ENCODE results near the gene ADAMTS2.
A peak's percentile ranks its signal among the peaks of the same experiment; 100 is the strongest.

The ADAMTS2 gene

GRCh38 chr5:179339996-179340395, 5.3 kb downstream of the ADAMTS2 start:
- no peak overlapping the region for H4K12ac ChIP-seq (ENCODE audit: low read depth, low read length)
- peaks cover 8% of the 10 kb centered on the region for H3K9me3 ChIP-seq (ENCODE audit: insufficient read depth, low read depth, low read length)
- no peak overlapping the region for H4K8ac ChIP-seq (ENCODE audit: low read depth, low read length)
- peaks cover 14 to 31% of the 10 kb centered on the region in 2 experiments for H3K4me1 ChIP-seq (ENCODE audit: control insufficient read depth in 1 of 2, insufficient read depth in 2 of 2, low read length in 2 of 2)
- H3K27ac ChIP-seq (ENCODE audit: low read depth, low read length) = no peak overlapping the region
- H2BK5ac ChIP-seq (ENCODE audit: low read depth, low read length, poor library complexity) = no peak overlapping the region
- no peak overlapping the region for H4K91ac ChIP-seq (ENCODE audit: low read depth, low read length)
- H3K23ac ChIP-seq (ENCODE audit: low read length) = no peak overlapping the region
- no peak overlapping the region for H3K18ac ChIP-seq (ENCODE audit: low read length)
- peaks cover 11% of the 10 kb centered on the region for H3K79me1 ChIP-seq (ENCODE audit: low read length)
- no peak overlapping the region for H2AK5ac ChIP-seq (ENCODE audit: low read length)
- H3K4me3 ChIP-seq (ENCODE audit: low read depth, low read length) = no peak overlapping the region
- H2BK120ac ChIP-seq (ENCODE audit: insufficient read depth, low read length, poor library complexity) = no peak overlapping the region
- no peak overlapping the region for H2AFZ ChIP-seq (ENCODE audit: insufficient read depth, low read length, poor library complexity)
- H3K79me2 ChIP-seq (ENCODE audit: control insufficient read depth, insufficient read depth, low read length, poor library complexity) = peaks cover 3% of the 10 kb centered on the region
- H3K14ac ChIP-seq (ENCODE audit: low read length) = no peak overlapping the region
- no peak for DNase-seq
- no peak overlapping the region for H3K4ac ChIP-seq (ENCODE audit: low read depth, low read length)
- peaks cover 3% of the 10 kb centered on the region for H3K27me3 ChIP-seq (ENCODE audit: insufficient read depth, low read length)
- no peak overlapping the region for H2BK12ac ChIP-seq (ENCODE audit: low read length)
- peaks cover 2 to 7% of the 10 kb centered on the region in 2 experiments for H3K36me3 ChIP-seq (ENCODE audit: control insufficient read depth in 1 of 2, insufficient read depth in 2 of 2, low read length in 2 of 2)
- no peak overlapping the region for H3K9ac ChIP-seq (ENCODE audit: low read length)
- no CpG with 5 or more reads among the region's 10 CpGs for WGBS (ENCODE audit: extremely low coverage, insufficient coverage, insufficient read length)
- H3K4me2 ChIP-seq (ENCODE audit: low read length) = no peak overlapping the region

- H3K36me3 ChIP-seq (ENCODE audit: control insufficient read depth in 1 of 2, insufficient read depth in 2 of 2, low read length in 2 of 2) = peaks cover 3 to 8% of the 10 kb centered on the region in 2 experiments
- no peak overlapping the region for H3K14ac ChIP-seq (ENCODE audit: low read length)
- no peak overlapping the region for H4K8ac ChIP-seq (ENCODE audit: low read depth, low read length)
- no peak overlapping the region for H2BK12ac ChIP-seq (ENCODE audit: low read length)
- no peak overlapping the region for H3K9ac ChIP-seq (ENCODE audit: low read length)
- H2BK5ac ChIP-seq (ENCODE audit: low read depth, low read length, poor library complexity) = no peak overlapping the region
- H3K79me1 ChIP-seq (ENCODE audit: low read length) = peaks cover 4% of the 10 kb centered on the region
- H2AK5ac ChIP-seq (ENCODE audit: low read length) = no peak overlapping the region
- no peak overlapping the region for H3K4me3 ChIP-seq (ENCODE audit: low read depth, low read length)
- DNase-seq = no peak
- WGBS (ENCODE audit: extremely low coverage, insufficient coverage, insufficient read length) = no CpG with 5 or more reads among the region's 5 CpGs
- H3K4ac ChIP-seq (ENCODE audit: low read depth, low read length) = no peak overlapping the region
- no peak overlapping the region for H2AFZ ChIP-seq (ENCODE audit: insufficient read depth, low read length, poor library complexity)
- H3K9me3 ChIP-seq (ENCODE audit: insufficient read depth, low read depth, low read length) = peaks cover 8% of the 10 kb centered on the region
- H4K91ac ChIP-seq (ENCODE audit: low read depth, low read length) = no peak overlapping the region
- H3K23ac ChIP-seq (ENCODE audit: low read length) = no peak overlapping the region
- H3K79me2 ChIP-seq (ENCODE audit: control insufficient read depth, insufficient read depth, low read length, poor library complexity) = no peaks in the 10 kb centered on the region
- H3K4me2 ChIP-seq (ENCODE audit: low read length) = no peak overlapping the region
- H2BK120ac ChIP-seq (ENCODE audit: insufficient read depth, low read length, poor library complexity) = no peak overlapping the region
- H3K27ac ChIP-seq (ENCODE audit: low read depth, low read length) = no peak overlapping the region
- no peaks in the 10 kb centered on the region for H3K27me3 ChIP-seq (ENCODE audit: insufficient read depth, low read length)
- peak overlapping the region; percentile 22 for H3K18ac ChIP-seq (ENCODE audit: low read length)
- peaks cover 14 to 31% of the 10 kb centered on the region in 2 experiments for H3K4me1 ChIP-seq (ENCODE audit: control insufficient read depth in 1 of 2, insufficient read depth in 2 of 2, low read length in 2 of 2)
- no peak overlapping the region for H4K12ac ChIP-seq (ENCODE audit: low read depth, low read length)
Measured at GRCh38 chr5:179339081-179339480, 6.2 kb downstream of the ADAMTS2 start.

GRCh38 chr5:179337796-179338676, 7.2 kb downstream of the ADAMTS2 start:
- Histone ChIP-seq H3K79me1 (ENCODE audit: low read length) (no peaks in the 10 kb centered on the region), H4K8ac (ENCODE audit: low read depth, low read length) (no peak overlapping the region), H3K9me3 (ENCODE audit: insufficient read depth, low read depth, low read length) (peaks cover 8% of the 10 kb centered on the region), H3K14ac (ENCODE audit: low read length) (no peak overlapping the region), H3K23ac (ENCODE audit: low read length) (no peak overlapping the region), H2AK5ac (ENCODE audit: low read length) (no peak overlapping the region), H3K4ac (ENCODE audit: low read depth, low read length) (no peak overlapping the region), H3K4me3 (ENCODE audit: low read depth, low read length) (no peak overlapping the region), H3K4me1 (ENCODE audit: control insufficient read depth in 1 of 2, insufficient read depth in 2 of 2, low read length in 2 of 2) (peaks cover 11 to 23% of the 10 kb centered on the region in 2 experiments), H3K27ac (ENCODE audit: low read depth, low read length) (no peak overlapping the region), H3K36me3 (ENCODE audit: control insufficient read depth in 1 of 2, insufficient read depth in 2 of 2, low read length in 2 of 2) (peaks cover 4 to 6% of the 10 kb centered on the region in 2 experiments), H2BK5ac (ENCODE audit: low read depth, low read length, poor library complexity) (no peak overlapping the region), H3K79me2 (ENCODE audit: control insufficient read depth, insufficient read depth, low read length, poor library complexity) (no peaks in the 10 kb centered on the region), H2BK12ac (ENCODE audit: low read length) (no peak overlapping the region), H3K18ac (ENCODE audit: low read length) (peak overlapping the region; percentile 49), H2BK120ac (ENCODE audit: insufficient read depth, low read length, poor library complexity) (no peak overlapping the region), H4K91ac (ENCODE audit: low read depth, low read length) (no peak overlapping the region), H3K27me3 (ENCODE audit: insufficient read depth, low read length) (no peaks in the 10 kb centered on the region), H4K12ac (ENCODE audit: low read depth, low read length) (no peak overlapping the region), H3K9ac (ENCODE audit: low read length) (no peak overlapping the region), H3K4me2 (ENCODE audit: low read length) (no peak overlapping the region), H2AFZ (ENCODE audit: insufficient read depth, low read length, poor library complexity) (no peak overlapping the region)
- no peak for DNase-seq
- WGBS (ENCODE audit: extremely low coverage, insufficient coverage, insufficient read length) = no CpG with 5 or more reads among the region's 23 CpGs

GRCh38 chr5:179336871-179337795, 8.1 kb downstream of the ADAMTS2 start:
- Histone ChIP-seq H3K4ac (ENCODE audit: low read depth, low read length) (no peak overlapping the region), H3K4me1 (ENCODE audit: control insufficient read depth in 1 of 2, insufficient read depth in 2 of 2, low read length in 2 of 2) (peaks cover 12 to 27% of the 10 kb centered on the region in 2 experiments), H3K14ac (ENCODE audit: low read length) (no peak overlapping the region), H3K4me2 (ENCODE audit: low read length) (no peak overlapping the region), H3K27ac (ENCODE audit: low read depth, low read length) (no peak overlapping the region), H3K36me3 (ENCODE audit: control insufficient read depth in 1 of 2, insufficient read depth in 2 of 2, low read length in 2 of 2) (peaks cover 4 to 5% of the 10 kb centered on the region in 2 experiments), H2BK5ac (ENCODE audit: low read depth, low read length, poor library complexity) (no peak overlapping the region), H3K18ac (ENCODE audit: low read length) (no peak overlapping the region), H2AK5ac (ENCODE audit: low read length) (no peak overlapping the region), H3K9me3 (ENCODE audit: insufficient read depth, low read depth, low read length) (peaks cover 10% of the 10 kb centered on the region), H3K79me2 (ENCODE audit: control insufficient read depth, insufficient read depth, low read length, poor library complexity) (no peaks in the 10 kb centered on the region), H3K4me3 (ENCODE audit: low read depth, low read length) (peak overlapping the region; percentile 37), H4K8ac (ENCODE audit: low read depth, low read length) (no peak overlapping the region), H2BK12ac (ENCODE audit: low read length) (no peak overlapping the region), H2BK120ac (ENCODE audit: insufficient read depth, low read length, poor library complexity) (no peak overlapping the region), H4K12ac (ENCODE audit: low read depth, low read length) (no peak overlapping the region), H4K91ac (ENCODE audit: low read depth, low read length) (no peak overlapping the region), H3K27me3 (ENCODE audit: insufficient read depth, low read length) (no peaks in the 10 kb centered on the region), H3K23ac (ENCODE audit: low read length) (peak overlapping the region; percentile 95), H2AFZ (ENCODE audit: insufficient read depth, low read length, poor library complexity) (no peak overlapping the region), H3K9ac (ENCODE audit: low read length) (no peak overlapping the region), H3K79me1 (ENCODE audit: low read length) (peaks cover 2% of the 10 kb centered on the region)
- no peak for DNase-seq
- no CpG with 5 or more reads among the region's 25 CpGs for WGBS (ENCODE audit: extremely low coverage, insufficient coverage, insufficient read length)
